Osteocyte (in vitro differentiated cells): Measurements from ENCODE around the gene LPCAT2. TPM values are rescaled to one million over a fixed set of nuclear protein-coding genes. Genes with fewer than 3 reads are reported as not detected.

Experiments used
- DNase-seq: peaks from one replicate; pipeline ENCODE4 v3.0.0; 2021; ENCODE audit warnings: mixed read lengths; ENCODE audit not compliant: unreplicated experiment; ENCODE audit errors: extremely low spot score
- H3K27ac Mint-ChIP-seq: one replicate; pipeline ENCODE4 v1.8.0; 2021; ENCODE audit warnings: mild to moderate bottlenecking, mixed read lengths; ENCODE audit not compliant: unreplicated experiment
- H3K27me3 Mint-ChIP-seq: one replicate; pipeline ENCODE4 v1.8.0; 2021; ENCODE audit warnings: mixed read lengths; ENCODE audit not compliant: unreplicated experiment
- H3K36me3 Mint-ChIP-seq: one replicate; pipeline ENCODE4 v1.8.0; 2021; ENCODE audit warnings: mixed read lengths; ENCODE audit not compliant: unreplicated experiment
- H3K4me1 Mint-ChIP-seq: one replicate; pipeline ENCODE4 v1.8.0; 2021; ENCODE audit warnings: mixed read lengths; ENCODE audit not compliant: unreplicated experiment
- H3K4me3 Mint-ChIP-seq: one replicate; pipeline ENCODE4 v1.8.0; 2021; ENCODE audit warnings: mild to moderate bottlenecking, moderate library complexity, mixed read lengths; ENCODE audit not compliant: unreplicated experiment
- H3K9me3 Mint-ChIP-seq: one replicate; pipeline ENCODE4 v1.8.0; 2021; ENCODE audit warnings: mixed read lengths; ENCODE audit not compliant: unreplicated experiment
- total RNA-seq: library from RNA; stranded (reverse); gene quantifications from 2 replicates; pipeline ENCODE4 v1.2.1, GENCODE V29; 2021
- TF ChIP-seq, protein P1 (sequence below): fragments of 200-600 bp; sonication (generic); IDR thresholded peaks from 2 replicates; pipeline ENCODE4 v1.5.0; 2021; ENCODE audit warnings: antibody characterized with exemption, mild to moderate bottlenecking, moderate library complexity

LPCAT2 gene
- total RNA-seq, 1 donor from 2014 or later, result 9.6 TPM

DNA sequence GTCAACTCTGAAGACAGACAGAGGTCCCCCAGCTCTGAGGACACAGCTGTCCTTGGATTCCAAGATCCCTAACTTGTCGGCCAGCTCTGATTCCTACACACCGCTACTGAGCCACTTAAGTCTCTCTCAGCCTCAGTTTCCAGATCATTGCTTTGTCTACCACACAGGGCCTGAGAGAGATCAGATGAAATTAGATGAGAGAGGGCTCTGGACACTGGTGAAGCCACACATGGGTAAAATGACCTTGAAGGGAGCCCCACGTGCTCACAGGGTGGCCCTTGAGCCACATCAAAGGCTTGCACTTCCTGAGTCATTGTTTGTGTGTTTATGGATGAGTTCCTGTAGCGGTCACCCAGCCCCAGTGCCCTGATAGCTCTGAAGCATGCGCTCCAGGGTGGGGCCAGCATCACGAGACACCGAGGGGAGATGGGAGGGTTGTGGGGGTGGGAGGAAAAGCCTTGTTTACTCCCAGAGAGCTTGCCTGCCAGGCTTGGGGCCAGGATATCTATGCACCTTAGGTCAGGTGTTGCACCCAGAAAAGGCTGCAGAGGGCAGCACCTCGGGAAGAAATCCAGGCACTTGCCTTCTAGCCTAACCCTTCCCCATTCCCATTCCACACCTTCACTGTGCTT is 114.2 kb downstream of the LPCAT2 start:
- Mint-ChIP-seq H3K4me1 (no peaks in the 10 kb centered on the region), H3K4me3 (no peak overlapping the region), H3K27me3 (peaks cover 17% of the 10 kb centered on the region), H3K27ac (no peak overlapping the region), H3K9me3 (no peaks in the 10 kb centered on the region), H3K36me3 (no peaks in the 10 kb centered on the region)
- TF ChIP-seq, protein P1, sequence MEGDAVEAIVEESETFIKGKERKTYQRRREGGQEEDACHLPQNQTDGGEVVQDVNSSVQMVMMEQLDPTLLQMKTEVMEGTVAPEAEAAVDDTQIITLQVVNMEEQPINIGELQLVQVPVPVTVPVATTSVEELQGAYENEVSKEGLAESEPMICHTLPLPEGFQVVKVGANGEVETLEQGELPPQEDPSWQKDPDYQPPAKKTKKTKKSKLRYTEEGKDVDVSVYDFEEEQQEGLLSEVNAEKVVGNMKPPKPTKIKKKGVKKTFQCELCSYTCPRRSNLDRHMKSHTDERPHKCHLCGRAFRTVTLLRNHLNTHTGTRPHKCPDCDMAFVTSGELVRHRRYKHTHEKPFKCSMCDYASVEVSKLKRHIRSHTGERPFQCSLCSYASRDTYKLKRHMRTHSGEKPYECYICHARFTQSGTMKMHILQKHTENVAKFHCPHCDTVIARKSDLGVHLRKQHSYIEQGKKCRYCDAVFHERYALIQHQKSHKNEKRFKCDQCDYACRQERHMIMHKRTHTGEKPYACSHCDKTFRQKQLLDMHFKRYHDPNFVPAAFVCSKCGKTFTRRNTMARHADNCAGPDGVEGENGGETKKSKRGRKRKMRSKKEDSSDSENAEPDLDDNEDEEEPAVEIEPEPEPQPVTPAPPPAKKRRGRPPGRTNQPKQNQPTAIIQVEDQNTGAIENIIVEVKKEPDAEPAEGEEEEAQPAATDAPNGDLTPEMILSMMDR, result no peak
- DNase-seq, result no peak

DNA sequence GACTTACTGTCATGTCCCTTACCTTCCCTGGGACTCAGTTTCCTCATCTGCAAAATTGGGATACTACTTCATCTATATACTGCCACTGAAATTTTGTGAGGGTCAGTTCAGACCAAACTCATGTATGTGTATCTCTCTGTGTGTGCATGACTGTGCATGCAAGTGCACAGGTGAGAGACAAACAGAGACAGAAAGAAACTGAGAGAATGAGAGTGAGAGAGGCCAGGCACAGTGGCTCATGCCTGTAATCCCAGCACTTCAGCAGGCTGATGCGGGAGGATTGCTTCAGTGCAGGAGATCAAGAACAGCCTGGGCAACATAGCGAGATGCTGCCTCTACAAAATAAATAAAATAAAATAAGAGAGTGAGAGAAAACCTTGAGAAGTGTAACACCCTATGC is 114.8 kb downstream of the LPCAT2 start:
- H3K27ac Mint-ChIP-seq, result no peak overlapping the region
- no peak for DNase-seq
- H3K4me3 Mint-ChIP-seq, result no peak overlapping the region
- TF ChIP-seq, protein P1, result no peak
- H3K27me3 Mint-ChIP-seq, result peaks cover 11% of the 10 kb centered on the region
- H3K4me1 Mint-ChIP-seq, result no peaks in the 10 kb centered on the region
- no peaks in the 10 kb centered on the region for H3K9me3 Mint-ChIP-seq
- H3K36me3 Mint-ChIP-seq, result no peaks in the 10 kb centered on the region

DNA sequence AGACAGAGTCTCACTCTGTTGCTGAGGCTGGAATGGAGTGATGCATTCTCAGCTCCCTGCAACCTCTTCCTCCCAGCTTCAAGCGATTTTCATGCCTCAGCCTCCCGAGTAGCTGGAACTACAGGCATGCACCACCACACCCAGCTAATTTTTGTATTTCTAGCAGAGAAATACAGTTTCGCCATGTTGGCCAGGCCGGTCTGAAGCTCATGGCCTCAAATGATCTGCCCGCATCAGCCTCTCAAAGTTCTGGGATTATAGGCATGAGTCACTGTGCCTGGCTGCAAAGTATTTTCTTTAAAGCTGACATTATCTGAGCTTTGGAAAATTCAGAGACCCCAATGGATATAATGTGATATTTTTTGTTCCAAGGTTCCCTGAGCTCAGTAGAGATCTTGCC is 115.8 kb downstream of the LPCAT2 start:
- peaks cover 2% of the 10 kb centered on the region for H3K27me3 Mint-ChIP-seq
- H3K4me1 Mint-ChIP-seq, result no peaks in the 10 kb centered on the region
- TF ChIP-seq, protein P1, result no peak

DNA sequence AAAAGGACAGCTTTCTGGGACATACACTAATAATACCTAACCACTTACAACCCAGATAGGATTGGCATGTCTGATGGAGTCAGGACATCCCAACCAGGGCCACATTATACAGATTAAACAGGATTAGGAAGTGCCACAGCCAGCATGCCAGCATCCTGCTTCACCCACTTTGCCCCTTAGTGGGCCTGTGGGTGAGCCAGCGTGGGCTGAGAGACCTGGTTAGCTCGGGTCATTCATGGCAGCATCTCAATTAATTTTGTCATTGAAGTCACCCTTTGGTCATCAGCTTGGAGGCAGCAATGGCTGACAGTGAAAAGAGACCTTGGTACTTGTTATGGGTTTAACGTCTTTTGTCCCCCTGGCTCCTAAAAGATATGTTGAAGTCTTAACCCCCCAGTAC is 117.0 kb downstream of the LPCAT2 start:
- Mint-ChIP-seq H3K4me3 (no peak overlapping the region), H3K36me3 (no peaks in the 10 kb centered on the region), H3K27ac (no peak overlapping the region), H3K4me1 (no peaks in the 10 kb centered on the region), H3K9me3 (no peaks in the 10 kb centered on the region), H3K27me3 (no peaks in the 10 kb centered on the region)
- TF ChIP-seq, protein P1, result no peak
- no peak for DNase-seq

More for the DNA sequence above, 115.8 kb downstream of the LPCAT2 start:
- no peak overlapping the region for H3K4me3 Mint-ChIP-seq
- no peaks in the 10 kb centered on the region for H3K36me3 Mint-ChIP-seq
- DNase-seq, result no peak
- H3K27ac Mint-ChIP-seq, result no peak overlapping the region
- H3K9me3 Mint-ChIP-seq, result no peaks in the 10 kb centered on the region

DNA sequence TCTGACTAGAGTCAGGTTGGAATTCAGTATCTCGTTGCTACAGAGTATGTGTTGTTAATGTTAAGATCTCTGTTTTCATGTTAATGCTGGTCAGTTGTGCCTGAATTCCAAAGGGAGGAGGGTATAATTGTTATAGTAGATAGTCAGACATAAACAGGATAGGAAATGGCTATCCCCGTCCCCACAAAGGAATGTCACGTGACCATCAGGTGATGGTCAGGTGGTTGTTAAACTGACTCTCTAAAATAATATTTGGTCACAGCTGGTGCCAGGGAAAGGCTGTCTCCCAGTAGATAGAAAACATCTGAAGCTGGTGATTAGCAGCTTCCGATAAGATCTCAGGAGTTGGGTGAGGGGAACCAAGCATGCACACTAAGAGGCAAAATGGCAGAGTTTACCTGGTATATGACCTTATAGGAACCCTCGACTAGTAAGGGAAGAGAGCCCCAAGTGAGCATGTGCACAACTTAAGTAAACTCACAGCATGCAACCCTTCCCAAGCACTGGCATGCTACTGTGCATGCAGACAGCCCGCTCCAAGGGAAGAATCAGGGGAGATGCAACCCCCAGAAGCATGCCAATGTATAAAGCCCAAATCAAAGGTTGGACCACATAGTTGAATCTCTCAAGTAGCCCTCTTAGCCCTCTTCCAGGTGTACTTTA is 119.6 kb downstream of the LPCAT2 start:
- H3K9me3 Mint-ChIP-seq, result peaks cover 8% of the 10 kb centered on the region
- H3K36me3 Mint-ChIP-seq, result no peaks in the 10 kb centered on the region
- no peak overlapping the region for H3K27ac Mint-ChIP-seq
- no peak for DNase-seq
- TF ChIP-seq, protein P1, result no peak
- no peak overlapping the region for H3K4me3 Mint-ChIP-seq
- H3K4me1 Mint-ChIP-seq, result no peaks in the 10 kb centered on the region
- peaks cover 4% of the 10 kb centered on the region for H3K27me3 Mint-ChIP-seq
